ENCODE data around the gene DEAF1.

DNA sequence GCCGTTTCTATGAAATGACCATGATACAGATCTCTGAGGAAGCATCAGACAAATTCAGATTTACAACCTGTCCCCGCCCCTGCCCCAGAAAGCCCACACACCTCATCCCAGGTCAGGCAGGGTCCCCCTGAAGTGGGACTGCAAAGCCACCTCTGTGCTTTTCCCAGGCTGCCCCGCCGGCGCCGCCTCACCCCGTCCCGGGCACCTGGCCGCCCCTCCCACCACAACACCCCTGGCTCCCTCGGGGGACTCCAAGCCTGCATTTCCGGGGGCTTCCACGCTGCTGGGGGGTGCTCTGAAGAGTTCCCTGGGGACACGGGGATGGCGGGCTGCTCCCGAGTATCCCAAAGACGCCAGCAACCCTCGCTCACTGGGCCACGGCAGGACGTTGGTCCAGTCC, 34.7 kb downstream of the DEAF1 start:
- no peak for TF ChIP-seq EZH2 (IDR thresholded peaks at IDR 0.05; ENCODE audit: insufficient read depth, low read length)
- TF ChIP-seq CTCF (IDR thresholded peaks at IDR 0.05; ENCODE audit: insufficient read depth, low read depth, low read length), result no peak

Measured in astrocyte (in vitro differentiated cells and primary cell).